ENCODE results near the gene PLA2G5.

The PLA2G5 gene

GRCh38 chr1:20071416-20071815, 1.4 kb downstream of the PLA2G5 start:
- no peaks in the 10 kb centered on the region for H3K36me3 ChIP-seq
- H3K27me3 ChIP-seq: no peaks in the 10 kb centered on the region

GRCh38 chr1:20072771-20073170, 2.8 kb downstream of the PLA2G5 start:
- Histone ChIP-seq H3K4me3 (ENCODE audit: low read depth in 1 of 2, low read length in 1 of 2) (no peak overlapping the region), H3K9me3 (no peaks in the 10 kb centered on the region), H3K27ac (no peak overlapping the region), H3K4me1 (ENCODE audit: control insufficient read depth in 1 of 2, insufficient read depth in 1 of 2, low read depth in 1 of 2, low read length in 1 of 2) (no peaks in the 10 kb centered on the region), H3K27me3 (no peaks in the 10 kb centered on the region), H3K36me3 (no peaks in the 10 kb centered on the region)
- TF ChIP-seq CTCF (IDR thresholded peaks at IDR 0.05): no peak

More at GRCh38 chr1:20071416-20071815, 1.4 kb downstream of the PLA2G5 start:
- no peak for TF ChIP-seq CTCF (IDR thresholded peaks at IDR 0.05)
- no peaks in the 10 kb centered on the region for H3K9me3 ChIP-seq
- no peak overlapping the region for H3K27ac ChIP-seq
- no peaks in the 10 kb centered on the region for H3K4me1 ChIP-seq (ENCODE audit: control insufficient read depth in 1 of 2, insufficient read depth in 1 of 2, low read depth in 1 of 2, low read length in 1 of 2)
- no peak overlapping the region for H3K4me3 ChIP-seq (ENCODE audit: low read depth in 1 of 2, low read length in 1 of 2)

GRCh38 chr1:20073256-20073655, 3.3 kb downstream of the PLA2G5 start:
- H3K4me3 ChIP-seq (ENCODE audit: low read depth in 1 of 2, low read length in 1 of 2): no peak overlapping the region
- no peaks in the 10 kb centered on the region for H3K4me1 ChIP-seq (ENCODE audit: control insufficient read depth in 1 of 2, insufficient read depth in 1 of 2, low read depth in 1 of 2, low read length in 1 of 2)
- no peaks in the 10 kb centered on the region for H3K27me3 ChIP-seq
- H3K36me3 ChIP-seq: no peaks in the 10 kb centered on the region
- H3K9me3 ChIP-seq: no peaks in the 10 kb centered on the region
- no peak for TF ChIP-seq CTCF (IDR thresholded peaks at IDR 0.05)
- no peak overlapping the region for H3K27ac ChIP-seq

- no peaks in the 10 kb centered on the region for H3K9me3 ChIP-seq
- no peaks in the 10 kb centered on the region for H3K36me3 ChIP-seq
- no peak overlapping the region for H3K27ac ChIP-seq
- H3K27me3 ChIP-seq: peaks cover 3% of the 10 kb centered on the region
- no peak for TF ChIP-seq CTCF (IDR thresholded peaks at IDR 0.05)
- H3K4me1 ChIP-seq (ENCODE audit: control insufficient read depth in 1 of 2, insufficient read depth in 1 of 2, low read depth in 1 of 2, low read length in 1 of 2): no peaks in the 10 kb centered on the region
- H3K4me3 ChIP-seq (ENCODE audit: low read depth in 1 of 2, low read length in 1 of 2): no peak overlapping the region
Measured at GRCh38 chr1:20074055-20074724, 4.2 kb downstream of the PLA2G5 start.

GRCh38 chr1:20074725-20075171, 4.8 kb downstream of the PLA2G5 start:
- no peak overlapping the region for H3K4me3 ChIP-seq (ENCODE audit: low read depth in 1 of 2, low read length in 1 of 2)
- no peaks in the 10 kb centered on the region for H3K9me3 ChIP-seq
- no peak for TF ChIP-seq CTCF (IDR thresholded peaks at IDR 0.05)
- H3K27me3 ChIP-seq: peaks cover 8% of the 10 kb centered on the region
- H3K36me3 ChIP-seq: no peaks in the 10 kb centered on the region
- H3K4me1 ChIP-seq (ENCODE audit: control insufficient read depth in 1 of 2, insufficient read depth in 1 of 2, low read depth in 1 of 2, low read length in 1 of 2): no peaks in the 10 kb centered on the region
- H3K27ac ChIP-seq: no peak overlapping the region

All from neutrophil (primary cell).